Stimulated activated CD8-positive, alpha-beta memory T cell treated with anti-CD3 and anti-CD28 coated beads, Interleukin-4, amount 100 ng/mL, for 1 hour (primary cell): Measurements from ENCODE around the gene ISM1.

Source experiments
- DNase-seq, 2 donors: peaks; one replicate each; pipeline ENCODE4 v3.0.0-alpha.2; 2020; ENCODE audit warnings: low read depth in 2 of 2, low spot score in 1 of 2

ISM1 gene

GRCh38 chr20:13278812-13279570 lies 57.9 kb downstream of the ISM1 start:
- no peak for DNase-seq

- no peak for DNase-seq
Measured at GRCh38 chr20:13280609-13281324, 59.7 kb downstream of the ISM1 start.

- DNase-seq = no peak
Measured at GRCh38 chr20:13283869-13284829, 63.1 kb downstream of the ISM1 start.

- no peak for DNase-seq
Measured at GRCh38 chr20:13284830-13285229, 63.8 kb downstream of the ISM1 start.

- DNase-seq = no peak
Measured at GRCh38 chr20:13285408-13285807, 64.3 kb downstream of the ISM1 start.

- DNase-seq = no peak
Measured at GRCh38 chr20:13286052-13286451, 65.0 kb downstream of the ISM1 start.

GRCh38 chr20:13286607-13287006 lies 65.5 kb downstream of the ISM1 start:
- no peak for DNase-seq

- no peak for DNase-seq
Measured at GRCh38 chr20:13288357-13288756, 67.3 kb downstream of the ISM1 start.

- no peak for DNase-seq
Measured at GRCh38 chr20:13289031-13289430, 68.0 kb downstream of the ISM1 start.

GRCh38 chr20:13290724-13291123 lies 69.7 kb downstream of the ISM1 start:
- DNase-seq = no peak

GRCh38 chr20:13291157-13291556 lies 70.1 kb downstream of the ISM1 start:
- no peak for DNase-seq

- DNase-seq = no peak
Measured at GRCh38 chr20:13292201-13292885, 71.3 kb downstream of the ISM1 start.

- no peak for DNase-seq
Measured at GRCh38 chr20:13294522-13294921, 73.4 kb downstream of the ISM1 start.

GRCh38 chr20:13295637-13296036 lies 74.6 kb downstream of the ISM1 start:
- no peak for DNase-seq

- DNase-seq = no peak
Measured at GRCh38 chr20:13296070-13296469, 75.0 kb downstream of the ISM1 start.

- DNase-seq = no peak
Measured at GRCh38 chr20:13297147-13297899, 76.2 kb downstream of the ISM1 start.

- no peak for DNase-seq
Measured at GRCh38 chr20:13298692-13299373, 77.8 kb downstream of the ISM1 start.

- DNase-seq = no peak
Measured at GRCh38 chr20:13299401-13299800, 78.3 kb downstream of the ISM1 start.

- no peak for DNase-seq
Measured at GRCh38 chr20:13301596-13301995, 80.5 kb downstream of the ISM1 start.
